Peyer's patch (tissue), 4 donors: ENCODE data around the gene PLXNA4.

Experiments
- CTCF ChIP-seq, 6 experiments: fragments of 450-650 bp in 4 of 6; fragments of 200-600 bp in 2 of 6; sonication (generic) in 1 of 6; IDR thresholded peaks; one replicate each; pipeline ENCODE4 v1.5.1; 2017 to 2019; ENCODE audit warnings: antibody characterized with exemption in 6 of 6, mild to moderate bottlenecking in 3 of 6, moderate library complexity in 1 of 6
- POLR2A ChIP-seq, 2 donors: fragments of 450-650 bp; IDR thresholded peaks; one replicate each; pipeline ENCODE4 v1.5.1; 2017; ENCODE audit warnings: antibody characterized with exemption in 2 of 2, mild to moderate bottlenecking in 2 of 2, moderate library complexity in 2 of 2

- no peak for TF ChIP-seq CTCF (IDR thresholded peaks at IDR 0.05)
- no peak for TF ChIP-seq POLR2A (IDR thresholded peaks at IDR 0.05)
Observed at GRCh38 chr7:132255898-132256297, 320.4 kb downstream of the PLXNA4 start.
